ENCODE data around the gene HAO2.
"Not testable (repeated sequence)": the region's sequence is repeated elsewhere in the genome, so short reads cannot be mapped to it uniquely, and the experiment has no call there.

The HAO2 gene

DNA sequence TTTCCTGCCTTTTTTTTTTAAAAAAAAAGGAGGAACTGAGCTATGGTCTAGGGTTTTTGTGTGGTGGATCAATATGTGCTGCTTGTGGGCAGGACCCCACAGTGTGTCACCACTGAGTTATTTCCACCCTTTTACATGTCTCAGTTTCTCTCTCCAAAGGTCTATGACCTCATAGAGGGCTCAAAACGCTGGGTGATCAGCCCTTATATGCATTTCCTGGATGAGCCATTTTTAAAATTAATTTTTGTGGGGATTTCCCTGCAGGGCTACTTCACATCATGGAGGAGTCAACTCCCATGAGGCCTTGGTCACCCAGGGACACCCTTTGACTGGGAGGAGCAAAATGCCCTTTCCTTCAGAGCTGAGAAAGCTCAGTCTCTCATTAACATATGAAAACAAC is 20.7 kb upstream of the HAO2 start:
- DNase-seq: no peak

DNA sequence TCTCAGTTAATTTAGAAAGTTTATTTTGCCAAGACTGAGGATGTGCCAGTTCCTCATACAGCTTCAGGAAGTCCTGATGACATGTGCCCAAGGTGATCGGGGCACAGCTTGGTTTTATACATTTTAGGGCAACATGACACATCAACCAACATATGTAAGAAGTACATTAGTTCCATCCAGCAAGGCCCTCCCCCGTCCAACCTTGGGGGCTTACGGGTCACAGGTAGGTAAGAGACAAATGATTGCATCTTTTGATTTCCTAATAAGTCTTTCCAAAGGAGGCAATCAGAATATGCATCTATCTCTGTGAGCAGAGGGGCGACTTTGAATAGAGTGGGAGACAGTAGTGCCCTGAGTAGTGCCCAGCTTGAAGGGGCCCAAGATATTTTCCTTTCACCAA is 19.6 kb upstream of the HAO2 start:
- DNase-seq: no peak

DNA sequence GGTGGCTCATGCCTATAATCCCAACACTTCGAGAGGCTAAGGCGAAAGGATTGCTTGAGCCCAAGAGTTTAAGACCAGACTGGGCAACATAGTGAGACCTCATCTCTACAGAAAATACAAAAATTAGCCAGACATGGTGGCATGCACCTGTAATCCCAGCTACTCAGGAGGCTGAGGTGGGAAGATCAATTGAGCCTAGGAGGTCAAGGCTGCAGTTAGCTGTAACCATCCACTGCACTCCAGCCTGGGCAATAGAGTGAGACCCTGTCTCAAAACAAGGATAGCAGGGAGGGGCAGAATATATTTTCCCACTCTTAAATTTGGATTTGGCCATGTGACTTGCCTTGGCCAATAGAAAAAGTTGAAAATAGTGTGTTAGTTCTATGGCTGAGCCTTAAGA is 17.7 kb upstream of the HAO2 start:
- DNase-seq: not testable (repeated sequence)

DNA sequence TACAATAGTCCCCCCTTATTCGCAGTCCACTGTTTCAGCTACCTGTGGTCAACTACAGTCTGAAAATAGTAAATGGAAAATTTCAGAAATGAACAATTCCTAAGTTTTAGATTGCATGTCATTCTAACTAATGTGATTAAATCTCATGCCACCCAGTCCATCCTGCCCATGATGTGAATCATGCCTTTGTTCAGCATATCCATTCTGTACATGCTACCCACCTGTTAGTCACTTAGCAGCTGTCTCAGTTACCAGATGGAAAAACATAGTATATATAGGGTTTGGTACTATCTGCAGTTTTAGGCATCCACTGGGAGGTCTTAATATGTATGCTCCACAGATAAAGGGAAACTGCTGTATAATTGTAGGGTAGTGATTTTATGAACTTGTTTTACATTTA is 16.6 kb upstream of the HAO2 start:
- DNase-seq: no peak

DNA sequence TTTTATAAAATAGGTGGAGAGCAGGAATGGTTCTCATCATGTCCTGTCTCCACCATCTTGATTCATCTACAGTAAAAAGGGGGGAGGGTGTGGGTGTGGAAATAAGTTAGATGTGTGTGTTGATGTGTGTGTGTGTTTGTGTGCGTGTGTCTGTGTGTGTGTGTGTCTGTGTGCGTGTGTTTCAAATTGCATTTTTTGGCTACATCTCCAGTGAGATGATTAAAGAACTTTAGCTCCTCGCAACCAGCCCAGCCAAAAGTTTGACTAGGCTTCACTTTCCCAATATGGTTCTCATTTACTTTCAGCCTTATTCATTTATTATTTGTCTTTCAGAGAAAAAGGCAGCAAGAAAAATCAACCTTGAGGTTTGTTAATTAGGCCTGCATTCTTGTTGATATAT is 14.7 kb upstream of the HAO2 start:
- no peak for DNase-seq

DNA sequence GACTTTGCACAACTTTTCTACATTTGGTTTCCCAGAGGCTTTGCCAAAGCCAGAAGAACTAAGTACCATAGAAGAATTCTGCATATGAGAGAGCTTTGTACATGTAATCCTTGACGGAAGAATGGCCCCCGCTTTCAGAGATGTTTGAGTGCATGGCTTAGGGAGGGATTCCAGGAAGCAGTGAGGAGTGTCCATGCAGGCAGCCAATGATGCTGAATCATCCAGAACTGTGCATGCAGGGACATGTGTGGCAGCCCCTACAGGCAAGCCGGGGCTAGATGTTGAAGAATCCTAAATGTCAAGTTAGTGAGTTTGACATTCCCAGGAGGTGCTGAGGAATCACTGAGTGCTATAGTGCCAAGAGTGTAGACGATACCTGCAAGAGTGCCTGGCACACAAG is 9.9 kb upstream of the HAO2 start:
- no peak for DNase-seq

DNA sequence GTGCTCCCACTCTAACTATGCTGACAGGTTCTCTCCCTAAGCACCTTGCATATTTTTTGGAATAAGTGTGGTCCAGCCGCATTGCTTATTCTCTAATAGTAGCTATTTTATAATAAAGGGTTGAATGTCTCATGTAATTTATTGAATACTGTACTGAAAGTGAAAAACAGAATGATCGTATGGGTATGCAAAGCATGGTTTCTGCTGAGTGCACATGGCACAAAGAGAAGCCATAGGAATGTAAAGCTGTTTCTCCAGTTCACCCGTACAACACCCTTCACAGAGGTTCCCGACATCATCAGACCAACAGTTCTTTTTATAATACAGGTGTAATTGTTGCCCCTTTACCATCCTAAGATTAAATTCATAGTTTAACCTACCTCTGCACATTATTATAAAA is 8.9 kb upstream of the HAO2 start:
- DNase-seq: no peak

DNA sequence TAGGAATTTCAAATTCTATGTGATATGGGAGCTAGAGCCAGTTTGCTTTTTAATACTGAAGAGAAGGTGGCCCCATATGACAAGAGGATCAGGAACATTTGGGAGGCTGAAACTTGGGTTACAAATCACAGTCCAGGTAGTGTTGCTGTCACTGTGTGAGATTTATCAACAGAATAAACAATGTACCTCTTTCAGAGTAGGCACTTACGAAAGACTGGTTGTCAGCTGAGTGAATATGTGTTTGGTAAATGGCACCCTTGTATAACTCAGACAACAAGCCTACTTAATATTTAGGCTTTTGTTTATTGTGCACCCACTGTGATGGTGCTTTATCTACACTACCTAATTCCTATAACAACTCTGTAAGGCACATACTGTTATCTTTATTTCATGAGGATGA is 7.4 kb upstream of the HAO2 start:
- no peak for DNase-seq

DNA sequence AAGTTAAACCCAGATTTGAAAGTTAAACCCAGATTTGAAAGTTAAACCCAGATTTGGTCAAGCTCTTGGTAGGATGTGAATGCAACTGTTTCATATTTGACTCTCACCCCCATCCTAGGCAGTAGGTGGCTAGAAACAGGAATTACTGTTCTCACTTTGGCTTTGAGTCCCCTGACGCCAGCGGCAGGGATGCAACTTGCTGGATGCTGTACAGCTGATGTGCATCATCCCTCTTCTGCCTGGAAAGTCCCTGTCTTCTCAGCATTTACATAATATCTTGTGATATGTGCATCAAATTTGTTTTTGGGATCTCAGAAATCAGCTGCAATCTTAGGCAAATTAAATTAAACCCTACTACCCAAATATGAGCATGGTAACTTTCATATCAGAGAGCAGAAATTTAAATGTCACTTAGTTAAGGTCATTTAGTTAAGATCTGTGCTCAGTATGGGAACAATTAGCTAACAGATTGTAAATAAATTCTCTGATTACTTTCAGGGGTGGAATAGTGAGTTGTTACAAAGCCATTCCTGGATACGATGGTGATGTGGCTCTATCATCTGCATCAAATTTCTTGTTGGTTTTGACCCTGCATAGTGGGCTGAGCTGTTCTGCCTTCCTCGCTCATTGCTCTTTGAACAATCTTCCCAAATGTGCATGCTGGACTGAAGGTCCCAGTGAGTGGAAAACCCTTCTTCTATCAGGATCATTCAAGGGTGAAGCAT is 6.8 kb upstream of the HAO2 start:
- DNase-seq: no peak

DNA sequence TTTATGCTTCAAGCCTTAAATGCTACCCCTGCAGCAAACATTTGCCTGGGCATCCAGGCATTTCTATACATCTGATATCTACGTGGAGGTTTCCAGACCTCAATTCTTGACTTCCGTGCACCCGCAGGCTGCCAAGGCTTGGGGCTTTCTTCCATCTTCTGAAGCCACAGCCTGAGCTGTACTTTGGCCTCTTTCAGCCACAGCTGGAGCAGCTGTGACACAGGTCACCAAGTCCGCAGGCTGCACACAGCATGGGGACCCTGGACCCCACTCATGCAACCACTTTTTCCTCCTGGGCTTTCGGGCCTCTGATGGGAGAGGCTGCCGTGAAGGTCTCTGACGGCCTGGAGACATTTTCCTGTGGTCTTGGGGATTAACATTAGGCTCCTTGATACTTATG is 5.4 kb upstream of the HAO2 start:
- DNase-seq: no peak

DNA sequence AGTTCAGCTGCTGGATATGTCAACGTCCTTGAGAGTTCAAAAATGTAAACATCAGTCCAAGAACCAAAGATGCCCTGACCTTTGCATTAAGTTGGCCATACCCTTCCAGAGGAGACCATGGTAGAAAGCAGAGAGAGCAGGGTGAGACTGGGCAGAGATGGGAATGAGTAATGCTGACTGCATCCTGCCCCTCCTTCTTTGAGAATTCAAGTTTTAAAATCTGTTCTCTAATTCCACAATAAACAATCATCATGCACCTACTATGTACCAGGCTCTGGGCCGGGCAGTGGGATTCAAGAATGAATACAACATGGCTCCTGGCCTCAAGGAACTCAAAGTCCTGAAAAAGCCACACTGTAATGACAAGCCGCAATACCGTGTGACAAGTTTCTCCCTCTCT is 3.9 kb upstream of the HAO2 start:
- no peak for DNase-seq

DNA sequence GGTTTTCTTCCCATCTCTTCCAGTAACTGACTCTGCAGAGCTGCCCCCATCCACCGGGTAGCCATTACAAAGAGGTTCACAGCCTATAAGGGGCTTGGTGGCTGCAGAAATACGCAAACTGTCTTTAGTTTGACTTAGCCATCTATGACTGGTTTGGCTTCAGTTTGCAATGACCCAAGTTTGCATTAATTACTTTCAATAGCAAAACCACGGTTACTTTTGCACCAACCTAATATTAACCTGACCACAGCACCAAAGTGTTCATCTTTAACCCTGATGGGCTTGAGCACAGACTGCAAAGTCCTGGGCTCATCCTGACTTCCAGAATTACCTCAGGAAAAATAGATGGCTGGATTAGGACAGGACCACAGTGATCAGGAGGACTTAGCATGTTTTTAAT is 2.2 kb upstream of the HAO2 start:
- DNase-seq: no peak

DNA sequence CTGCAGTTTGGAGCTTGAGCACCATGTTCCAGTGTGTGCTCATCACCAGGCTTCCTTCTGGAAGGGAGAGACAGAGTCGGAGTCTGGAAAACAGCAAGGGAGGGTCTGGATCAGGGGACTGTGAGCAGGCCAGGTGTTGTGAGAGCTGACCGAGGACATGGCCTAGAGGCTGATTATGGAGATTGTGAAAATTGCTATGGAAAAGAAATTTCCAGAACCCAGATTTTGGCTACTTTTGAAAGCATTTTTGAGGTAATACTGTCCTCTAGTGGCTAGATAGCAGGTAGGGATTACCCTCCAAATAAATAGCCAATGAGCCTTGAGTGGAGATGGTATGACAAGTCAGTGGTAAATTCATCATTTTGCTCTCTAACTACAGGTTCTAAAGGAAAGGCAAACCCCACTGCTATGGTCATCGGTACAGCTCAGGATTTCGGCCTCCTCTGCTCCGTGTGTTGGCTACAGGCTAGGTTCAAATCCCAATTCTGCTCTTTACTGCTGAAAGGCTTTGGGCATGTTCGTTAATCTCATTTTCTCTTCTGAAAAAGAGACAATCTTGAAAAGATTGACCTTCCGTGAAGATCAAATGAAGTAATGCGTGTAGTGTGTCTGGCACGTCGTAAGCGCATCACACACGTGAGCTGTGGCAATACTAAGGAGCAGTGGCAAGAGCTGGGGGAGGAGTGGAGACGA is 1.0 kb upstream of the HAO2 start:
- DNase-seq: peak; percentile 28

DNA sequence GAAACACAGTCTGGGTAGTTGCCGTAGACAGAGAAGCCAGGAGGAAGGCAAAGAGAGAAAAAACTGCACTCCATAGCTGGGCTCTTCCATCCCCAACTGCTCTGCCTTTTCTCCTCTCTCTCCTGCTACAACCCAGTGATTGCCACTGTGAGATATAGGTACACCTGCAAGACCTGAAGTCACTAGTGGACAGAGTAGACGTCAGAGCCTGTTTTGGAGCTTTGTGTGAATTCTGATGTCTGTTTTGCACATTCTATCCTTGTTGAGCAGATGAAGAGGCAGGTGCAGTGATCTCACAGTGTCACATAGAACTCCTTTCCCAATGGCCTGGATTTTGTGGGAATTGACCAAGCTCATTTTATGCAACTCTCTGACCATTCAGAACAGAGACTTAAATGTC is 2.2 kb downstream of the HAO2 start:
- no peak for DNase-seq

DNA sequence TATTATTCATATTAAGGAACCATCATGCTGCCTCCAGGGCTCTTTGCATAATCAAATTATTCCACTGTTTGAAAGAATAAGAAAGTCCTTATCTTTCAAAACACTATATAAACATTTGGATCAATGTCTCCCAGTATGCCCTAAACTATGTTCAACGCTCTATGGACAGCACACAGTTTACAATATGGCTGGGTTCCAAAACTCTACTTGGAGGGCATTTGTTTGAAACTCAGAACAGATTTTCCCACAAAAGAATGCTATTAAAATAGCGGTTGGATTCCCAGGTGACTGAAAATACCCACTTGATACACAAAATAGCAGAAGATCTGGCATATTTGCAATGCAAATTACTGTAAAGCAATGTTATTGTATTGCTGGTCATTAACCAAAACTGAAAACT is 3.2 kb downstream of the HAO2 start:
- no peak for DNase-seq

DNA sequence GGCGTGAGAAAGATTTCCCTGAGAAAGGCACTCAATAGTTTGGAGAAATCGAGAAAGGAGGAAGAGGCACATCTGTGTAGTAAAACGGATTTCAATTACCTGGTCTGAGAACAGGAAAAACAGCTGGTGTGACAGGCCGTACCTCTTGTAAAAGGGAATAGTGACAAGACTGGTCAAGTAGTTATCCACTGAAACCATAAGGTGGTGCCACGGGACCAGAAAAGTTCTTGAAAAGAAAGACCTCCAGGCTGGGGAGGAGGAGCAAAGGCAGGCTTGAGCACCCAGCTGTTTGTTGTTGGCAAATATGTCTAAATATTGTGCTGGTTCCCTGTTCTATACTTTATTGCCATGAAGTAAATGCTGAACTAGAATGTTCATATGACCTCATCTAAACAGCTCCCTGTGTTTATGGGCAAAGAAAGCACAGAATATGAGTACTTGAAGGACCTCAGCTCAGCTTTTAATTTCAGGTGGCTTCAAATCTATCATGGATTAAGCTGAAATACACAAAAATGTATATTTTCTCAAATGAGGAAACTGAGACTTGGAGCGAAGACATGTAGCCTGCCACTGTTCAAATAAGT is 4.0 kb downstream of the HAO2 start:
- peak; percentile 54 for DNase-seq

DNA sequence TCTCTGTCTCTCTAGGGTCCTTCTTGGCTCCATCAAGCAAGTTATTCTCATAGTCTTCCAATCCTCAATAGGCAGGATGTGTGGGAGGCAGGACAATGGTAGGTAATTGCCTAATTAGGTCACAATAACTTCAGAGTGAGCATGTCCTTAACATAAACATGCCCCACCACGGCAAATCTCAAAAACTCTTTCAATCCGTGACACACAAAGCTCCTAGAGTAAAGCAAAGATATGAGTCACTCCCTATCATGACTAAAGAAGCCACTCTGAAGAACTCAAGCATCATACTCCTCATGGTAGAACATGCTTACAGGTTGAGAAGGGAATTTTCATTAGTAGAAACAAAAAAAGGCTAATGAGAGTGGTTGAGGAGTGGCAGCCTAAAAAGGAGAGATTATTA is 4.9 kb downstream of the HAO2 start:
- DNase-seq: no peak

DNA sequence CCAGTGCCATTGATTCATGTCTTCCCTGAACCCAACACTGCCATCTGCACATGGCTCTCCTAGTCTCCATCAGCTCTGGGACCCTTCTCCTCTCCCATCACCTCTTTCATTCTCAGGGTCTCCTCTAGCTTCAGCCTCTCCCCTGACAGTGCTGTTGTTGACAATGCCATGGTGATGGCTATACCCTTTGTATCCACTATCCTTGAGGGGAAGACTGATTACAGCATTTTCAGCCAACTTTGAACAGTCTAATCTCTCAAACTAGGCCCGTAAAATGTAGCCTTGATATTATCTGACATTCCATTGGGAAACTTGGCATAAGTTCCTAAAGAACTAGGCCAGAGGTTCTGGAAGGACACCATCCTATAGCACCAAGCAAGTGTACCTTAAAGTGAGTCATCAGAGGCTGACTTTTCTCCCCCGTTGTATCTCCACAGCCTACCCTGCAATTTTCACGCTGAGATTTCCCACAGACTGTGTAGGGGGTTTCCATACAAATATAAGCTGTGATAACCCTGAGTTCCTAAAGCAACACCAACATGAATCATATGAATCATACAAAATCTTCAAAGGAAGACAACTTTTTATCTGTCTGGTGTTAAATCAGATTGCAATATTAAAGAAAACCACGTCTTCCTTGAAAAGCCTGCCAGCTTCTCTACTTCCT is 5.8 kb downstream of the HAO2 start:
- DNase-seq: no peak

DNA sequence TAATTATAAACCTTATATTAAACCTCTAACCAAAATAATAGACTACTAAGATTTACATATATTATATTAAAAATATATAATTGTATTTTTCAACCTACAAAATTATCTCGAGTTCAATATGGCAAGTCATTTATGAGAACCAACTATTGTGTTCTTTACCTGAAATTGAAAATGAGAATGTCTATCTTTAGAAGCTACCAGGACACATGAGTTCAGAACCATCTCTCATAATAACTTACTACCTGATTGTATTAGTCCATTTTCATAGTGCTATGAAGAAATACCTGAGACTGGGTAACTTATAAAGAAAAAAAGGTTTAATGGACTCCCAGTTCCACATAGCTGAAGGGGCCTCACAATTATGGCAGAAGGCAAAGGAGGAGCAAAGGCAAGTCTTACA is 6.8 kb downstream of the HAO2 start:
- no peak for DNase-seq

DNA sequence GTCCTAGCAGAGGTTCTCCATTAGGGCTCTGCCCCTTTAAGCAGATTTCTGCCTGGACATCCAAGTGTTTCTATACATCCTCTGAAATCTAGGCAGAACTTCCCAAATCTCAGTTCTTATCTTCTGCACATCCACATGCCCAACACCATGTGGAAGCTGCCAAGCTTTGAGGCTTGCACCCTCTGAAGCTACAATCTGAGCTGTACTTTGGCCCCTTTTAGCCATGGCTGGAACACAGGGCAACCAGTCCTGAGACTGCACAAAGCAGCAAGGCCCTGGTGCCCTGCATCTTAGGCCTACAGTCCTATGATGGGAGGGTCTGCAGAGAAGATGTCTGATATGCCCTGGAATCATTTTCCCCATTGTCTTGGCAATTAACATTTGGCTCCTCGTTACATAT is 8.0 kb downstream of the HAO2 start:
- no peak for DNase-seq

DNA sequence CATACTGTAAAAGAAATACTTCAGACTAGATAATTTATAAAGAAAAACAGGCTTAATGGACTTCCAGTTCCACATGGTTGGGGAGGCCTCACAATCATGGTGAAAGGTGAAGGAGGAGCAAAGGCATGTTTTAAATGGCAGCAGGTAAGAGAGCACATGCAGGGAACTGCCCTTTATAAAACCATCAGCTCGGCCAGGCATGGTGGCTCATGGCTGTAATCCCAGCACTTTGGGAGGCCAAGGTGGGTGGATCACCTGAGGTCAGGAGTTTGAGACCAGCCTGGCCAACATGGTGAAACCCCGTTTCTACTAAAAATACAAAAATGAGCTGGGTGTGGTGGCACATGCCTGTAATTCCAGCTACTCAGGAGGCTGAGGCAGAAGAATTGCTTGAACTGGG is 9.0 kb downstream of the HAO2 start:
- not testable (repeated sequence) for DNase-seq

DNA sequence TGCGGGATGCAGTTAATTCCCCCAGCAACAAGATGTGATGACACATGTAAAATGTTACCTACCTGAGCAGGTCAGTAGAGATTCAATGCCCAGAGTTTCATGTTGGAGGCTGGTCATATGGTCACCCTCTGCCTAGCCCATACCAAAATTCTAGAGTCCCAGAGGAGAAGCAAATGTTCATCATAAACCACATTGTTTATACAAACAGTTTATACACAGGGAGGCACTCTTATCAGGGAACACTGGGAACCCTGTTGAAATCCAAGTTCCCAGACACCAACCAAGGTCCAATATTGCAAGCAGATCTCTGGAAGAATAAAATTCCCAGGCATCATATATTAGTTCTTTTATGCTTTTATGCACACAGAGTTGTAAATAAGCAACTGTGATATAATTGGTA is 10.5 kb downstream of the HAO2 start:
- no peak for DNase-seq

DNA sequence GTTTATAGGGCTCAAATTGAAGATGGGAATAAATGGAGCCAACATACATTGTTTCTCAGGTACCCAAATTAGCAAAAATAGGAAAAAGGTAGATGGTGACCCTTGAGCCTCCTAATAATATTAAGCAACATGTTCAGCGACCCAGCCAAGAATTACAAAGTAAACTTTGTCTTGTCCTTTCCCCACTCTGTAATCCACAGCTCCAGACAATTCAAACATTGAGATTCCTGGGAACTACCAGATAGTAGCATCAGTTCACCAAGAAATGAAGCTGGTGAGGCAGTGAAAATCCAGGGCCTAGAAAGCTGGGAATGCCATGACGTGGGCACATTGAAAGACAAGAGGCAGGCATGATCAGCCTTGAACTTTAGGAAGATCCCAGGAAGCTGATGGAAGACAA is 11.7 kb downstream of the HAO2 start:
- no peak for DNase-seq

DNA sequence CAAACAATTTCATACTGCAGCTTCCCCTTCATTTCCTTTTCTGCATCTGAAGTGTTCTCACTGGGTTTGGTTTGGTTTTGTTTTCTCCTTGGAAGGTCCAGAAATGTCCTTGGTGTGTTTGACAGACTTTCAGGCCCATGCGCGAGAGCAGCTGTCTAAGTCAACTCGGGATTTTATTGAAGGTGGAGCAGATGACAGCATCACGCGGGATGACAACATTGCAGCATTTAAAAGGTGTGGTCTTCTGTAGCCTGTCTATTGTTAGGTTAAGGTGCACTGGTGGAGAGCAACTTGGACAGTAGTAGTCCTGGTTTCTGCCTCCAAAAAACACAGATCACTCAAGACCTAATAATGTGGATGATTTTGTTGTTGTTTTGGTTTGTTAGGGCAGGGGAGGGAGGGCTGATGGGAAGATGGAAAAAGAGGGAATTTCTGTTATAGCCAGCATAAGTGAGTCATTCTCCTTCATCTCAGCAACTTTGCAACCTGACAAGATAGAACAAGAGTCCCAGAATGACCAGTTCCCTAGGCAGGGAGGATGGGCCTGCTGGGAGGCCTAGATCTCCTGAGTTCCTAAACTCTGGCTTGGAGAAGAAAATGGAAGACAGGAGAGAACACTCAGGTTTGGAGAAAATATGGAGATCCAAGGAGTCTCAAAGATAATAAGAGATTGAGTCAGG is 12.5 kb downstream of the HAO2 start:
- no peak for DNase-seq
